GM12878 (cell line): ENCODE data around the gene PXMP4. TPM values are rescaled to one million over a fixed set of nuclear protein-coding genes. Genes with fewer than 3 reads are reported as not detected.

ENCODE experiments used
- FOXM1 ChIP-seq: IDR thresholded peaks from 2 replicates; pipeline ENCODE4 v1.6.1; 2012; ENCODE audit warnings: low read depth, mild to moderate bottlenecking, inconsistent platforms, low read length, moderate library complexity
- NR2C1 ChIP-seq: fragments of 450-650 bp; IDR thresholded peaks from 2 replicates; pipeline ENCODE4 v1.6.1; 2017; ENCODE audit warnings: antibody characterized with exemption, mild to moderate bottlenecking, moderate library complexity
- RFX5 ChIP-seq: IDR thresholded peaks from 2 replicates; pipeline ENCODE4 v1.6.1; 2011; ENCODE audit warnings: low read depth, low read length, improper control_type of control experiment
- SMAD1 ChIP-seq: fragments of 450-650 bp; IDR thresholded peaks from 2 replicates; pipeline ENCODE4 v1.6.1; 2018; ENCODE audit warnings: mild to moderate bottlenecking, low read depth; ENCODE audit not compliant: partially characterized antibody
- YBX1 ChIP-seq: fragments of 450-650 bp; IDR thresholded peaks from 2 replicates; pipeline ENCODE4 v1.6.1; 2016; ENCODE audit warnings: antibody characterized with exemption
- polyA plus RNA-seq, 11 experiments: library from polyadenylated mRNA; depleted of rRNA in 4 of 11; unstranded in 6 of 11; stranded (reverse) in 5 of 11; fragments of >200 nt; fragmentation: Nextera tagmentation in 4 of 11; fragmentation: Illumina TruSeq in 1 of 11; extraction: Ambion mirVana in 4 of 11; extraction: Trizol in 1 of 11; gene quantifications; 1 replicate in 1 of 11; 2 replicates in 10 of 11; pipeline versions ENCODE4 v1.2.1 to v1.2.3, GENCODE V29; 2011 to 2016; ENCODE audit warnings: inconsistent platforms in 2 of 11, missing spikeins in 2 of 11, low read depth in 1 of 11
- total RNA-seq, 4 experiments: library from RNA; depleted of rRNA in 3 of 4; stranded (reverse); fragments of >200 nt in 3 of 4; fragmentation: Illumina TruSeq in 1 of 4; extraction: Trizol in 1 of 4; gene quantifications; 2 replicates each; pipeline versions ENCODE4 v1.2.1 to v1.2.3, GENCODE V29; 2013 to 2021
- TF ChIP-seq, protein P1 (sequence below): fragments of 450-650 bp; formaldehyde crosslinking; IDR thresholded peaks from 2 replicates; pipeline ENCODE4 v1.4.0; 2022; ENCODE audit warnings: mild to moderate bottlenecking, moderate library complexity

The PXMP4 gene
- total and polyA plus RNA-seq, 10 of the 15 experiments (the other 5 are each of a cell fraction or from before 2014, with no cell fraction given) = 3.6 to 19.2 (median 8.6) TPM

- TF ChIP-seq, protein P1, sequence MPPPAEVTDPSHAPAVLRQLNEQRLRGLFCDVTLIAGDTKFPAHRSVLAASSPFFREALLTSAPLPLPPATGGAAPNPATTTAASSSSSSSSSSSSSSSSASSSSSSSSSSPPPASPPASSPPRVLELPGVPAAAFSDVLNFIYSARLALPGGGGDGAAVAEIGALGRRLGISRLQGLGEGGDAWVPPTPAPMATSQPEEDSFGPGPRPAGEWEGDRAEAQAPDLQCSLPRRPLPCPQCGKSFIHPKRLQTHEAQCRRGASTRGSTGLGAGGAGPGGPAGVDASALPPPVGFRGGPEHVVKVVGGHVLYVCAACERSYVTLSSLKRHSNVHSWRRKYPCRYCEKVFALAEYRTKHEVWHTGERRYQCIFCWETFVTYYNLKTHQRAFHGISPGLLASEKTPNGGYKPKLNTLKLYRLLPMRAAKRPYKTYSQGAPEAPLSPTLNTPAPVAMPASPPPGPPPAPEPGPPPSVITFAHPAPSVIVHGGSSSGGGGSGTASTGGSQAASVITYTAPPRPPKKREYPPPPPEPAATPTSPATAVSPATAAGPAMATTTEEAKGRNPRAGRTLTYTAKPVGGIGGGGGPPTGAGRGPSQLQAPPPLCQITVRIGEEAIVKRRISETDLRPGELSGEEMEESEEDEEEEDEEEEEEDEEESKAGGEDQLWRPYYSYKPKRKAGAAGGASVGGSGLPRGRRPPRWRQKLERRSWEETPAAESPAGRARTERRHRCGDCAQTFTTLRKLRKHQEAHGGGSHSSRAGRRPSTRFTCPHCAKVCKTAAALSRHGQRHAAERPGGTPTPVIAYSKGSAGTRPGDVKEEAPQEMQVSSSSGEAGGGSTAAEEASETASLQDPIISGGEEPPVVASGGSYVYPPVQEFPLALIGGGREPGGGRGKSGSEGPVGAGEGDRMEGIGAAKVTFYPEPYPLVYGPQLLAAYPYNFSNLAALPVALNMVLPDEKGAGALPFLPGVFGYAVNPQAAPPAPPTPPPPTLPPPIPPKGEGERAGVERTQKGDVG = no peak
- TF ChIP-seq RFX5 (no peak), YBX1 (no peak), NR2C1 (no peak), SMAD1 (no peak), FOXM1 (no peak)
Observed at GRCh38 chr20:33668466-33669155, 51.5 kb downstream of the PXMP4 start (continued).
